K562 (cell line): Measurements from ENCODE around the gene ACAD8. TPM values are rescaled to one million over a fixed set of nuclear protein-coding genes. Genes with fewer than 3 reads are reported as not detected.

ENCODE experiments used
- ATAC-seq: fragments of 200-7000 bp; cut with Tn5 transposase; 3 replicates; pipeline ENCODE4 v1.9.1; 2020; ENCODE audit warnings: moderate library complexity
- BruUV-seq: library from RNA; stranded (reverse); fragments of 400-500 nt; replicated peaks from 2 replicates; lab custom pipeline; 2021; lab: Mats Ljungman, UMichigan
- CTCF ChIA-PET: fragments of 300-600 bp; formaldehyde crosslinking; extraction: SDS; loops from one replicate; lab custom pipeline; 2021; ENCODE audit warnings: low intra/inter-chr PET ratio; lab: Yijun Ruan, JAX
- POLR2A ChIA-PET: fragments of 300-600, 350-650 bp; sonication (Branson Sonifier 250); formaldehyde crosslinking; extraction: SDS; loops from one replicate; lab custom pipeline; 2021; ENCODE audit warnings: antibody characterized with exemption, inconsistent platforms; lab: Yijun Ruan, JAX
- DNase-seq, 4 experiments: peaks; one replicate each; pipeline versions ENCODE4 v3.0.0 to v3.0.0-alpha.2; 2011 to 2018; ENCODE audit warnings: low spot score in 3 of 4, mixed read lengths in 3 of 4; ENCODE audit errors: extremely low read depth in 1 of 4
- FAIRE-seq: peaks from 2 replicates; lab custom pipeline; 2011; peaks lifted over from hg19 to GRCh38; lab: Jason Lieb, UNC
- H2AFZ ChIP-seq: 2 replicates; pipeline ENCODE4 v1.6.0; 2011; ENCODE audit warnings: low read depth, low read length, control low read depth, inconsistent platforms
- H3K27ac ChIP-seq: fragments of 200-600 bp; 3 replicates; pipeline ENCODE4 v1.8.0; 2011; ENCODE audit warnings: low read depth, mild to moderate bottlenecking, control low read depth, inconsistent platforms, low read length, moderate library complexity, mixed read lengths; ENCODE audit errors: extremely low read depth
- H3K27me3 ChIP-seq, 2 experiments: fragments of 300-600 bp in 1 of 2; 2 replicates in 1 of 2; 3 replicates in 1 of 2; pipeline versions ENCODE4 v1.6.0 to v1.8.0; 2011; ENCODE audit warnings: inconsistent platforms in 2 of 2, low read length in 2 of 2, mild to moderate bottlenecking in 1 of 2, mixed read lengths in 1 of 2, moderate library complexity in 1 of 2; ENCODE audit not compliant: control insufficient read depth in 2 of 2, insufficient read depth in 2 of 2
- H3K36me3 ChIP-seq: fragments of 300-600 bp; 3 replicates; pipeline ENCODE4 v1.8.0; 2011; ENCODE audit warnings: mild to moderate bottlenecking, low read length, inconsistent platforms; ENCODE audit not compliant: control insufficient read depth, insufficient read depth
- H3K4me1 ChIP-seq, 2 experiments: fragments of 200-600 bp in 1 of 2; replicated peaks in 1 of 2; 2 replicates in 1 of 2; 3 replicates in 1 of 2; pipeline versions ENCODE4 v1.5.1 to v1.8.0; 2011; ENCODE audit warnings: inconsistent platforms in 2 of 2, low read length in 2 of 2, mild to moderate bottlenecking in 1 of 2, mixed read lengths in 1 of 2, moderate library complexity in 1 of 2; ENCODE audit not compliant: control insufficient read depth in 2 of 2, insufficient read depth in 2 of 2
- H3K4me2 ChIP-seq: 2 replicates; pipeline ENCODE4 v1.6.1; 2011; ENCODE audit warnings: low read length, control low read depth, inconsistent platforms, mixed read lengths; ENCODE audit not compliant: insufficient read depth
- H3K4me3 ChIP-seq: fragments of 200-600 bp; sonication (generic), shearing (Covaris generic); 2 replicates; pipeline ENCODE4 v1.5.1; 2016; ENCODE audit warnings: control low read depth, inconsistent platforms
- H3K79me2 ChIP-seq: fragments of 200-600 bp; 3 replicates; pipeline ENCODE4 v1.8.0; 2011; ENCODE audit warnings: low read length, inconsistent platforms; ENCODE audit not compliant: control insufficient read depth, insufficient read depth
- H3K9ac ChIP-seq, 2 experiments: 2 replicates each; pipeline versions ENCODE4 v1.6.0 to v1.6.1; 2011; ENCODE audit warnings: low read depth in 2 of 2, low read length in 2 of 2, control low read depth in 1 of 2, inconsistent platforms in 1 of 2, mild to moderate bottlenecking in 1 of 2, mixed read lengths in 1 of 2; ENCODE audit not compliant: insufficient read depth in 1 of 2
- H3K9me1 ChIP-seq: one replicate; pipeline ENCODE4 v1.6.0; 2011; ENCODE audit warnings: inconsistent platforms, mild to moderate bottlenecking, low read length, moderate library complexity; ENCODE audit not compliant: control insufficient read depth, insufficient read depth
- H3K9me3 ChIP-seq: replicated peaks from 2 replicates; pipeline ENCODE4 v1.5.1; 2011; ENCODE audit warnings: low read depth, low read length, inconsistent platforms; ENCODE audit not compliant: control insufficient read depth, insufficient read depth
- H4K20me1 ChIP-seq: replicated peaks from 2 replicates; pipeline ENCODE4 v1.6.1; 2011; ENCODE audit warnings: low read length, inconsistent platforms, mixed read lengths; ENCODE audit not compliant: control insufficient read depth, insufficient read depth
- ASH1L ChIP-seq: fragments of 450-650 bp; IDR thresholded peaks from 2 replicates; pipeline ENCODE4 v1.6.1; 2018; ENCODE audit warnings: borderline replicate concordance, mild to moderate bottlenecking, low read depth; ENCODE audit not compliant: partially characterized antibody
- JUND ChIP-seq, 2 experiments: IDR thresholded peaks; 2 replicates in 1 of 2; 3 replicates in 1 of 2; pipeline ENCODE4 v1.6.1; 2011; ENCODE audit warnings: borderline replicate concordance in 2 of 2, low read depth in 2 of 2, low read length in 2 of 2, improper control_type of control experiment in 1 of 2, missing biosample characterization in 1 of 2, missing genetic modification characterization in 1 of 2, missing genetic modification reagents in 1 of 2
- WGBS: fragments of 100-300 bp; shearing (Covaris generic); methylation state at CpG from one replicate; pipeline ENCODE4 v1.1.6; 2016; ENCODE audit warnings: low coverage, mixed read lengths; ENCODE audit not compliant: insufficient coverage; ENCODE audit errors: missing lambda C conversion rate; 5-methylcytosine and 5-hydroxymethylcytosine counted together
- in situ Hi-C: fragments of 300-500 bp; cut with MboI; formaldehyde crosslinking; loops from 4 replicates; pipeline ENCODE4 v1.15.0; 2018; ENCODE audit warnings: inconsistent platforms, mixed read lengths
- intact Hi-C: fragments of 100-400 bp; cut with micrococcal nuclease; formaldehyde crosslinking; loops from 2 replicates; pipeline ENCODE4 v1.14.2; 2022
- polyA plus RNA-seq, 8 experiments: library from polyadenylated mRNA; depleted of rRNA in 4 of 8; stranded (reverse) in 5 of 8; unstranded in 3 of 8; fragments of >200 nt; fragmentation: Nextera tagmentation in 2 of 8; fragmentation: Illumina TruSeq in 1 of 8; extraction: Ambion mirVana in 2 of 8; extraction: Trizol in 1 of 8; gene quantifications; 2 replicates each; pipeline versions ENCODE4 v1.2.1 to v1.2.3, GENCODE V29; 2011 to 2014; ENCODE audit warnings: inconsistent platforms in 1 of 8, missing spikeins in 1 of 8
- total RNA-seq, 7 experiments: library from RNA; depleted of rRNA in 6 of 7; stranded (reverse); fragments of >200 nt in 6 of 7; fragmentation: Illumina TruSeq in 2 of 7; extraction: Trizol in 2 of 7; gene quantifications; 2 replicates each; pipeline versions ENCODE4 v1.2.1 to v1.2.3, GENCODE V29; 2011 to 2021; ENCODE audit warnings: low replicate concordance in 1 of 7
- TF ChIP-seq, protein P1 (sequence below): fragments of 450-650 bp; IDR thresholded peaks from 2 replicates; pipeline ENCODE4 v1.6.1; 2016; ENCODE audit warnings: mild to moderate bottlenecking, moderate library complexity
- TF ChIP-seq, protein P2 (sequence below), 2 experiments: IDR thresholded peaks; 2 replicates each; pipeline ENCODE4 v1.6.1; 2012; ENCODE audit warnings: improper control_type of control experiment in 2 of 2, low read depth in 2 of 2, low read length in 2 of 2, borderline replicate concordance in 1 of 2

The ACAD8 gene
- total and polyA plus RNA-seq, 9 of the 15 experiments (the other 6 are each of a cell fraction or from before 2014, with no cell fraction given): 6.5 to 34.1 (median 20.1) TPM

DNA sequence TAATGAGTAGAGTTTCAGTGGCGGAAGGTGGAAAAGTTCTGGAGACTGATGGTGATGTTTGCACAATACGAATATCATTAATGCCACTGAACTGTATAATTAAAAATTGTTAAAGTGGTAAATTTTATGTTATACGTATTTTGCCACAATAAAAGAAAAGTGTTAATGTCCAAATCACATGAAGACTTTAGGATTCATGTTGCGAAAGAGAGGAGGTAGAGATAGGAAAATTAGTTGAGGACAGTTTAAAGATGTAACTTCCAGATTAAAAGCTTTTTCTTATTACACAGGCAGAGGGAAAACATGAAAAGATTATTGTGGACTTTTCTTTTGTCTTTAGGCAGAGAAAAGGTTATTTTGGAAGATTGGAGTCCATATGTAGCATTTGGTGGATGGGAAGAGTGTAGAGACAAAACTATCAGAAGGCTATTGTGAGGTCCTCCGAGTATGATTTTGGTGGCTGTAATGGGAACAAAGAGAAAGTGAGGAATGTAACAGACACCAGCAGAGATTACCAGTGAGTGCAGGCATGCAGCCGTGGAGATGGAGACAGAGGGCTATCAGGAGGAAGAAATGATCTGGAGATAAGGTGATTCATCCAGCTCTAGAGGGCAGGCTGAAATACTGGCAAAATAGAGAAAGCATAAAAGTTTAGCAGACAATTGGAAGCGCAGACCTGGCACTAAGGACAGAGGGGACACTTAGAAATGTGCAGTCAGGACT lies 16.4 kb upstream of the ACAD8 start:
- WGBS: 71% methylated on average over 7 of the region's 7 CpGs
- 0 out of 2 replicates have a peak, but pooled peaks have one; percentile 25 for TF ChIP-seq JUND (IDR thresholded peaks at IDR 0.05; ENCODE audit: borderline replicate concordance, low read depth, low read length)
- TF ChIP-seq JUND (tag; IDR thresholded peaks at IDR 0.05; ENCODE audit: borderline replicate concordance, low read depth, low read length): no peak; the same call in 2 of the 3 replicates
- no peak for TF ChIP-seq ASH1L
- TF ChIP-seq, protein P1, sequence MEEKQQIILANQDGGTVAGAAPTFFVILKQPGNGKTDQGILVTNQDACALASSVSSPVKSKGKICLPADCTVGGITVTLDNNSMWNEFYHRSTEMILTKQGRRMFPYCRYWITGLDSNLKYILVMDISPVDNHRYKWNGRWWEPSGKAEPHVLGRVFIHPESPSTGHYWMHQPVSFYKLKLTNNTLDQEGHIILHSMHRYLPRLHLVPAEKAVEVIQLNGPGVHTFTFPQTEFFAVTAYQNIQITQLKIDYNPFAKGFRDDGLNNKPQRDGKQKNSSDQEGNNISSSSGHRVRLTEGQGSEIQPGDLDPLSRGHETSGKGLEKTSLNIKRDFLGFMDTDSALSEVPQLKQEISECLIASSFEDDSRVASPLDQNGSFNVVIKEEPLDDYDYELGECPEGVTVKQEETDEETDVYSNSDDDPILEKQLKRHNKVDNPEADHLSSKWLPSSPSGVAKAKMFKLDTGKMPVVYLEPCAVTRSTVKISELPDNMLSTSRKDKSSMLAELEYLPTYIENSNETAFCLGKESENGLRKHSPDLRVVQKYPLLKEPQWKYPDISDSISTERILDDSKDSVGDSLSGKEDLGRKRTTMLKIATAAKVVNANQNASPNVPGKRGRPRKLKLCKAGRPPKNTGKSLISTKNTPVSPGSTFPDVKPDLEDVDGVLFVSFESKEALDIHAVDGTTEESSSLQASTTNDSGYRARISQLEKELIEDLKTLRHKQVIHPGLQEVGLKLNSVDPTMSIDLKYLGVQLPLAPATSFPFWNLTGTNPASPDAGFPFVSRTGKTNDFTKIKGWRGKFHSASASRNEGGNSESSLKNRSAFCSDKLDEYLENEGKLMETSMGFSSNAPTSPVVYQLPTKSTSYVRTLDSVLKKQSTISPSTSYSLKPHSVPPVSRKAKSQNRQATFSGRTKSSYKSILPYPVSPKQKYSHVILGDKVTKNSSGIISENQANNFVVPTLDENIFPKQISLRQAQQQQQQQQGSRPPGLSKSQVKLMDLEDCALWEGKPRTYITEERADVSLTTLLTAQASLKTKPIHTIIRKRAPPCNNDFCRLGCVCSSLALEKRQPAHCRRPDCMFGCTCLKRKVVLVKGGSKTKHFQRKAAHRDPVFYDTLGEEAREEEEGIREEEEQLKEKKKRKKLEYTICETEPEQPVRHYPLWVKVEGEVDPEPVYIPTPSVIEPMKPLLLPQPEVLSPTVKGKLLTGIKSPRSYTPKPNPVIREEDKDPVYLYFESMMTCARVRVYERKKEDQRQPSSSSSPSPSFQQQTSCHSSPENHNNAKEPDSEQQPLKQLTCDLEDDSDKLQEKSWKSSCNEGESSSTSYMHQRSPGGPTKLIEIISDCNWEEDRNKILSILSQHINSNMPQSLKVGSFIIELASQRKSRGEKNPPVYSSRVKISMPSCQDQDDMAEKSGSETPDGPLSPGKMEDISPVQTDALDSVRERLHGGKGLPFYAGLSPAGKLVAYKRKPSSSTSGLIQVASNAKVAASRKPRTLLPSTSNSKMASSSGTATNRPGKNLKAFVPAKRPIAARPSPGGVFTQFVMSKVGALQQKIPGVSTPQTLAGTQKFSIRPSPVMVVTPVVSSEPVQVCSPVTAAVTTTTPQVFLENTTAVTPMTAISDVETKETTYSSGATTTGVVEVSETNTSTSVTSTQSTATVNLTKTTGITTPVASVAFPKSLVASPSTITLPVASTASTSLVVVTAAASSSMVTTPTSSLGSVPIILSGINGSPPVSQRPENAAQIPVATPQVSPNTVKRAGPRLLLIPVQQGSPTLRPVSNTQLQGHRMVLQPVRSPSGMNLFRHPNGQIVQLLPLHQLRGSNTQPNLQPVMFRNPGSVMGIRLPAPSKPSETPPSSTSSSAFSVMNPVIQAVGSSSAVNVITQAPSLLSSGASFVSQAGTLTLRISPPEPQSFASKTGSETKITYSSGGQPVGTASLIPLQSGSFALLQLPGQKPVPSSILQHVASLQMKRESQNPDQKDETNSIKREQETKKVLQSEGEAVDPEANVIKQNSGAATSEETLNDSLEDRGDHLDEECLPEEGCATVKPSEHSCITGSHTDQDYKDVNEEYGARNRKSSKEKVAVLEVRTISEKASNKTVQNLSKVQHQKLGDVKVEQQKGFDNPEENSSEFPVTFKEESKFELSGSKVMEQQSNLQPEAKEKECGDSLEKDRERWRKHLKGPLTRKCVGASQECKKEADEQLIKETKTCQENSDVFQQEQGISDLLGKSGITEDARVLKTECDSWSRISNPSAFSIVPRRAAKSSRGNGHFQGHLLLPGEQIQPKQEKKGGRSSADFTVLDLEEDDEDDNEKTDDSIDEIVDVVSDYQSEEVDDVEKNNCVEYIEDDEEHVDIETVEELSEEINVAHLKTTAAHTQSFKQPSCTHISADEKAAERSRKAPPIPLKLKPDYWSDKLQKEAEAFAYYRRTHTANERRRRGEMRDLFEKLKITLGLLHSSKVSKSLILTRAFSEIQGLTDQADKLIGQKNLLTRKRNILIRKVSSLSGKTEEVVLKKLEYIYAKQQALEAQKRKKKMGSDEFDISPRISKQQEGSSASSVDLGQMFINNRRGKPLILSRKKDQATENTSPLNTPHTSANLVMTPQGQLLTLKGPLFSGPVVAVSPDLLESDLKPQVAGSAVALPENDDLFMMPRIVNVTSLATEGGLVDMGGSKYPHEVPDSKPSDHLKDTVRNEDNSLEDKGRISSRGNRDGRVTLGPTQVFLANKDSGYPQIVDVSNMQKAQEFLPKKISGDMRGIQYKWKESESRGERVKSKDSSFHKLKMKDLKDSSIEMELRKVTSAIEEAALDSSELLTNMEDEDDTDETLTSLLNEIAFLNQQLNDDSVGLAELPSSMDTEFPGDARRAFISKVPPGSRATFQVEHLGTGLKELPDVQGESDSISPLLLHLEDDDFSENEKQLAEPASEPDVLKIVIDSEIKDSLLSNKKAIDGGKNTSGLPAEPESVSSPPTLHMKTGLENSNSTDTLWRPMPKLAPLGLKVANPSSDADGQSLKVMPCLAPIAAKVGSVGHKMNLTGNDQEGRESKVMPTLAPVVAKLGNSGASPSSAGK: no peak
- TF ChIP-seq, protein P2, sequence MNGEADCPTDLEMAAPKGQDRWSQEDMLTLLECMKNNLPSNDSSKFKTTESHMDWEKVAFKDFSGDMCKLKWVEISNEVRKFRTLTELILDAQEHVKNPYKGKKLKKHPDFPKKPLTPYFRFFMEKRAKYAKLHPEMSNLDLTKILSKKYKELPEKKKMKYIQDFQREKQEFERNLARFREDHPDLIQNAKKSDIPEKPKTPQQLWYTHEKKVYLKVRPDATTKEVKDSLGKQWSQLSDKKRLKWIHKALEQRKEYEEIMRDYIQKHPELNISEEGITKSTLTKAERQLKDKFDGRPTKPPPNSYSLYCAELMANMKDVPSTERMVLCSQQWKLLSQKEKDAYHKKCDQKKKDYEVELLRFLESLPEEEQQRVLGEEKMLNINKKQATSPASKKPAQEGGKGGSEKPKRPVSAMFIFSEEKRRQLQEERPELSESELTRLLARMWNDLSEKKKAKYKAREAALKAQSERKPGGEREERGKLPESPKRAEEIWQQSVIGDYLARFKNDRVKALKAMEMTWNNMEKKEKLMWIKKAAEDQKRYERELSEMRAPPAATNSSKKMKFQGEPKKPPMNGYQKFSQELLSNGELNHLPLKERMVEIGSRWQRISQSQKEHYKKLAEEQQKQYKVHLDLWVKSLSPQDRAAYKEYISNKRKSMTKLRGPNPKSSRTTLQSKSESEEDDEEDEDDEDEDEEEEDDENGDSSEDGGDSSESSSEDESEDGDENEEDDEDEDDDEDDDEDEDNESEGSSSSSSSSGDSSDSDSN (IDR thresholded peaks at IDR 0.05; ENCODE audit: borderline replicate concordance in 1 of 2, low read depth in 2 of 2, low read length in 2 of 2): no peak

More for the DNA sequence above, 16.4 kb upstream of the ACAD8 start:
- in situ Hi-C loops (no loop called here), intact Hi-C loops (no loop called here)
- H3K36me3 ChIP-seq: peaks cover 54% of the 10 kb centered on the region
- DNase-seq (peak in 1 of 4 experiments; percentile 18), FAIRE-seq (no peak), ATAC-seq (no peak)
- no peak overlapping the region for H3K4me3 ChIP-seq
- H3K9ac ChIP-seq: no peak overlapping the region
- H3K4me2 ChIP-seq: no peak overlapping the region
- H3K27me3 ChIP-seq: no peaks in the 10 kb centered on the region
- no peak overlapping the region for H2AFZ ChIP-seq
- BruUV-seq: TSS peak; percentile 31
- H3K4me1 ChIP-seq: peaks cover 22 to 33% of the 10 kb centered on the region in 2 experiments
- ChIA-PET CTCF (no interaction called here), POLR2A (interaction anchor here (0.7 kb wide), 1 partner anchor 14 kb away, joined by 3 read pairs; no protein-coding TSS in a partner anchor)
- H4K20me1 ChIP-seq: 0 out of 2 replicates have a peak, but pooled peaks cover 4% of the 10 kb centered on the region
- peaks cover 35% of the 10 kb centered on the region for H3K79me2 ChIP-seq
- no peaks in the 10 kb centered on the region for H3K9me1 ChIP-seq
- H3K9me3 ChIP-seq: no peaks in the 10 kb centered on the region
- H3K27ac ChIP-seq: no peak overlapping the region
